Brain pericyte (primary cell): ENCODE measurements around the gene G3BP1.
"Not testable (repeated sequence)": the region's sequence is repeated elsewhere in the genome, so short reads cannot be mapped to it uniquely, and the experiment has no call there.

Experiments
- DNase-seq: peaks from one replicate; pipeline ENCODE4 v3.0.0-alpha.2; 2012; ENCODE audit warnings: low read depth, low spot score

G3BP1 gene

DNA sequence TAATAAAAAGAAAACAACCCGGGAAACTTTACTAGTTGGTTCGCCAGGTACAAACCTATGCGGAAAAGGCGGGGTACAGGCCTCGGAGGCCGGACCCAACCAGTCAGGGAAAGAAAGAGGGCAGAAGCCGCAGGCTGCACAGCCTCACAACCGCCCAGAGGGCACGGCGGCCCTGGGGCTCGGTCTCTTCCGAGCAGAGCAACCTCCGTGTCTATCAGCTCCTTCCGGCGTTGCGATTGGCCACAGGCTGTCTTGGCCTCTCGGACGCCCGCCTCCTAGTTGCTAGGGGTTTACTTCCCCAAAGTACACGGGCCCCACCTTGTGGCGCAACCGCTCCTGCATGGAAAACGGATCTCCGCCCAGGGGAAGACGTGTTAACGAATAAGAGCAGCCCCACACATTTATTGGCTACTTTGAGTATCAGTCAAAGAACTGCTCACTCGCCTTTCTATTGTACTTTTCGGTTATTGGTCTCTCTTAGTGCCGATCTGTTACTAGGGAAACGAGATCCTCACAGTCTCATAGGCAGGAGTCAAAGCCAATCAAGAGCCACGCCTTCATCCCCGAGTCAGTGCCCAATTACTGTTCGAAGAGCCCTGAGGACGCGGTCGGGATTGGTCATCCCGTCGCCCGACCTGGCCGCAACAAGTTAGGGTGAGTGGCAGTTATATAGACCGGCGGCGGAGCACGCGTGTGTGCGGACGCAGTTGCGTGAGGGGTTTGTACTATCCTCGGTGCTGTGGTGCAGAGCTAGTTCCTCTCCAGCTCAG, at the start of gene G3BP1:
G3BP1 (plus strand) TSS at position 696 of the 770 bp plus-strand sequence. CDS start 14,667 bp downstream, outside the sequence.
- peak; percentile 100 for DNase-seq

GRCh38 chr5:151722546-151722945, 49.2 kb upstream of the G3BP1 start:
- no peak for DNase-seq

- no peak for DNase-seq
Measured at GRCh38 chr5:151724360-151724759, 47.4 kb upstream of the G3BP1 start.

- DNase-seq: not testable (repeated sequence)
Measured at GRCh38 chr5:151729597-151729996, 42.2 kb upstream of the G3BP1 start.

- DNase-seq: no peak
Measured at GRCh38 chr5:151730381-151730780, 41.4 kb upstream of the G3BP1 start.

GRCh38 chr5:151733358-151734063, 38.2 kb upstream of the G3BP1 start:
- no peak for DNase-seq

GRCh38 chr5:151734064-151734408, 37.7 kb upstream of the G3BP1 start:
- no peak for DNase-seq

DNA sequence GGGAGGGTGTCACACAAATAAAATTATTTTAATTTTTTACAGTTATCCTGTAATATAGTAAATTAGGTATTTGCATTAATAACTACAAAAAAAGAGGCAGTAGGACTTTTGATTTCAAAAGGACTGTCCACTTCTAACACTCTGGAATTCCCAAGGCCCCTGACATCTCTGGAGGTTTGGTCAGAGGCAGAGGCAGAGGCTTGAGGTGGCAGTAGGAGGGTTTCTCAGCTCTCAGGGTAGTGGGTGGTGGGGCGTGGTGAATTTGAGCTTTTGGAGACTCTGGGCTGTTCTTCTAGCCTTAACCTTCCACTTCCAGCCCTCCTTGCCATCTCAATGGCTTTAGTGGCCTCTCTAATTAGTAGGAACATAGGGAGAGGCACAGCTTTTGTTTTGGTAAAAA, 36.1 kb upstream of the G3BP1 start:
- DNase-seq: no peak

DNA sequence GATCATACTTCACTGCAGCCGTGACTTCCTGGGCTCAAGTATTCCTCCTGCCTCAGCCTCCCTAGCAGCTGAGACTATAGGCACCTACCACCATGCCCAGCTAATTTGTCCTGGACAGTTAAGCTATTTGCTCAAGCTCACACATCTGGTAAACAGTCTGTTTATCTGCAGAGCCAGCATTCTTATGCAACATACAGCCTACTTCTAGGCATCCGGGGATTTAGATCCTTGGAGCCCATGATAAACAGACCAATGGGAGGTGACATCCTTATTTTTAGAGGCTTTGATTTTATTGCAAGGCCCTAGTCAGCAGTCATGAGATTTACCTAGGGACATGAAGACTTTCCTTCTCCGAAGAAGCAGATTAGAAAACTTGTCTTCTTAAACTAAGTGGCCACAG, 34.3 kb upstream of the G3BP1 start:
- no peak for DNase-seq

DNA sequence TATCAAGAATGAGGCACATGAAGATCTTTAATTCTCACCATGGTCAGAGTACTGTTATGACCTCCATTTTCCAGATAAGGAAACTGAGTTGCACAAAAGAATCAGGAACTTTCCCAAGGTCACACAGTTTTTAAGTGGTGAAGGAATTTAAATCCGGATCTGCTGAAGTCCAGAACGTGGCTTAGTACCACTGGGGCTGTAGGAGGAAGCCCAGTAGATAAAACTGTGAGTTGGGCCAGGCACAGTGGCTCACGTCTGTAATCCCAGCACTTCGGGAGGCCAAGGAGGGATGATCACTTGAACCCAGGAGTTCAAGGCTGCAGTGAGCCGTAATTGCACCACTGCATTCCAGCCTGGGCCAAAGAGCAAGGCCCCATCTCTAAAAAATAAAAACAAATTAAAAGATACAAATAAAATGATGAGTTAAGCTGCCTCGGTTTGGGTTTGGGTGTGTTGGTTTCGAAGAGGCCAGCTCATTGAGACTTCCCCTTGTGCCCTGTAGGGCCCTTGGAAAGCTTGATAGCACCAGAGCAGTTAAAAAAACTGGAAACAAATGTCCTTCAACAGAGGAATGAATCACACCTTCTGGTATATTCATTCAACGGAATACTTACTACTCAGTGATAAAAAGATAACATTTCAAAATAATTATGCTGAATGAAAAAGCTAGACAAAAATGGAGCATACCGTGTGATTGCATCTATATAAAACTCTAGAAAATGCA, 33.5 kb upstream of the G3BP1 start:
- no peak for DNase-seq

GRCh38 chr5:151739395-151739794, 32.4 kb upstream of the G3BP1 start:
- DNase-seq: no peak

DNA sequence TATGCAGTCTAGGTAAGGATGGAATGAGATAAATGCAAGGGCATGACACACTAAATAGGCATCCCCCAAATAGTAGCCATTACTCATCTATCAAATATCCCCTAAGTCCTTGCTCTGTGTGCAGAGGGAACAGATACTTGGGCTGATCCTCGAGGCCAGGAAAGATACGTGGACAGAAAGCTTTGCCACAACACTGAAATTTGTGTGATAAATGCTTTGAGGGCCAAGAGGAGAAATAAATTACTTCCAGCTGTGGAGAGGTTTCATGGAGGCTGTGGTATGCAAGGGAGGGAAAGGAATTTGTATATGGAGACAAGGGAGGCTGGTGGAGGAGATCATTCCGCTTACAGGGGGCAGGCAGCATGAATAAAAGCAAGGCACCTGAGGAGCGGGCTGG, 31.8 kb upstream of the G3BP1 start:
- DNase-seq: peak; percentile 46

GRCh38 chr5:151740336-151740942, 31.3 kb upstream of the G3BP1 start:
- DNase-seq: peak; percentile 58

DNA sequence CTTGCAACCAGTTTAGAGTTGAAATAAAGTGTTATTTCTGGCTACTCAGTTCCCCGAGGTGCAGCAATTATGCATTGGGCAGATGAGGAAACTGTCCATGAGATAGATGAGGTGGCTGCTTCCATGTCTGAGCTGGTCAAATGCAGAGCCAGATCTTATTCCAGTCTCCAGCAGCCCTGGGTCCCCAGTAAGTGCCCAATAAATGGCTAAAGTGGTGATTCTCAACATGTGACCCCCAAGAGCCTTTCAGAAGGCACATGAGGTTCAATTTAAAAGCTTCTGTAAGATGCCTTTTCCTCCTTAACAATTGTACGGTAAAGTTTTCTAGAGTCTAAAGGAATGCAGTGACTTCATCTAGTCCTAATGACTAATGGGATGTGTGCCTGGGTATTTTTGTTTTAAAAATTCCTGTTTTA, 30.8 kb upstream of the G3BP1 start:
- no peak for DNase-seq

DNA sequence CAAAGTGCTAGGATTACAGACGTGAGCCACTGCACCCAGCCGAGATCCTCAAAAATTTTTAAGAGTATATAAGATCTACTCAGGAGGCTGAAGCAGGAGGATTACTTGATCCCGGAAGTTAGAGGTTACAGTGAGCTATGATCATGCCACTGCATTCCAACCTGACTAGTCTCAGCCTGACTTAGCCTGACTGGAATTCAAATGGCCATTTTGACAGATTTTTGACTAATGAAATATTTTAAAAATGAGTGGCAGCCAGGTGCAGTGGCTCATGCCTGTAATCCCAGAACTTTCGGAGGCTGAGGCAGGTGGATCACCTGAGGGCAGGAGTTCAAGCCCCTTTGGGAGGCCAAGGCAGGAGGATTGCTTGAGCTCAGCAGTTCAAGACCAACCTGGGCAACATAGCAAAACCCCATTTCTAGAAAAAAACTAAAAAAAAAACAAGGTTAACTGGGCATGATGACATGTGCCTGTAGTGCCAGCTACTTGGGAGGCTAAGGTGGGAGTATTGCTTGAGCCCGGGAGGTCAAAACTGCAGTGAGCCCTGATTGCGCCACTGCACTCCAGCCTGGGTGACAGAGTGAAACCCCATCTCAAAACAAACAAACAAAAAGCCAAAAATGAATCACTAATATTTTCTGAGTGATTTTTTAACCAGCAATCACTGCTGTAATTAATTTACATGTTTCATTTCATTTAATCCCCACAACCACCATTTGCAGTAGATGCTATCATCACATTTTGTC, 29.9 kb upstream of the G3BP1 start:
- DNase-seq: no peak

DNA sequence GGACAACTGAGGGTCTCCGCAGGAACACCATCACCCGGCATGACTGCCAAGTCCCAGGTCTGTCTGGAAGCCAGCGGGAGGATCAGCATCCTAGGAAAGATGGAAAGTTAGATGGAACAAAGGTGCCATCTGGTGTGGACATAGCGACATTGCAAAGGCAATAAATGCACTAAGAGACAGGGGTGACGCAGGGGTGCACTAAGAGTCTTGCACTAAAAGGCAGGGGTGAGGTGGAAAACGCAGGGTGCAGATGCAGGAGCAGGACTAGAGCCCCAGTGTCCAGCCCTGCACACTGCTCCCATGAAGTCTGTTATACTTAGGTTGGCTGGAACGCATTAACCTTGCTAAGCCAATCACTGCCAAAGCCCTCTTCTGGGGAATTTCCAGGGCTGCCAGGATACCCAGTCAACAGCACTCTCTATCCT, 28.9 kb upstream of the G3BP1 start:
- DNase-seq: peak; percentile 37

- DNase-seq: no peak
Measured at GRCh38 chr5:151743530-151743929, 28.2 kb upstream of the G3BP1 start.

- peak; percentile 46 for DNase-seq
Measured at GRCh38 chr5:151745071-151745705, 26.6 kb upstream of the G3BP1 start.

DNA sequence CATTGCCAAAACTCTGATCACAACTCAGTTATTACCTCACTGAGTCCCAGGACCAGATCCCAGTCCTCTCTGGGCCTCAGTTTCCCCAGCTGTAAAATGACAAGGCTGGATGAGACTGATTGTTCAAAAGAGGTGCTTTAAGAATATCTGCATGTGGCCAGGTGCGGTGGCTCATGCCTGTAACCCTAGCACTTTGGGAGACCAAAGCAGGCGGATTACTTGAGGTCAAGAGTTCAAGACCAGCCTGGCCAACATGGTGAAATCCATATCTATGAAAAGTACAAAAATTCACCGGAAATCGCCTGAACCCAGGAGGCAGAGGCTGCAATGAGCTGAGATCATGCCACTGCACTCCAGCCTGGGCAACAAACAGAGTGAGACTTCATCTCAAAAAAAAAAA, 21.6 kb upstream of the G3BP1 start:
- DNase-seq: no peak

DNA sequence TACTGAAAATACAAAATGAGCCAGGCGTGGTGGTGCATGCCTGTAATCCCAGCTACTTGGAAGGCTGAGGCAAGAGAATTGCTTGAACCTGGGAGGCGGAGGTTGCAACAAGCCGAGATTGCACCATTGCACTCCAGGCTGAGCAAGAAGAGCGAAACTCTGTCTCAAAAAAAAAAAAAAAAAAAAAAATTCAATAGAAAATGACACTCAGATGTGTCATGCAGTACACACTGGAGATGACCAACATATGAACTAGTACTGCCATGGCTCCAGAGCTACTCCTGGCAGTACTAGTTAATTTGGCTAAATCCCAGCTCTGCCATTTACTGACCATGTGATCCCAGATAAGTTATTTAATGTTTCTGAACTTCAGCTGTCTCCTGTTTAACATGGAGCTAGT, 20.7 kb upstream of the G3BP1 start:
- DNase-seq: no peak

- DNase-seq: no peak
Measured at GRCh38 chr5:151751593-151751992, 20.2 kb upstream of the G3BP1 start.
